Activated naive CD4-positive, alpha-beta T cell treated with anti-CD3 and anti-CD28 coated beads, Interleukin-2, amount 50 U/mL, for 72 hours (primary cell): ENCODE data around the gene CLK4. TPM values are rescaled to one million over a fixed set of nuclear protein-coding genes. Genes with fewer than 3 reads are reported as not detected.
"Not testable (repeated sequence)": the region's sequence is repeated elsewhere in the genome, so short reads cannot be mapped to it uniquely, and the experiment has no call there.

Experiments
- ATAC-seq, 2 donors: fragments of 150-1000 bp; cut with Tn5 transposase; 2 replicates each; pipeline ENCODE4 v1.10.0; 2021; ENCODE audit warnings: mild to moderate bottlenecking in 2 of 2, moderate library complexity in 2 of 2
- DNase-seq, 2 donors: peaks; one replicate each; pipeline ENCODE4 v3.0.0; 2021 to 2022; ENCODE audit warnings: low spot score in 2 of 2
- H3K27ac Mint-ChIP-seq, 2 donors: one replicate each; pipeline ENCODE4 v1.8.0; 2022; ENCODE audit warnings: mild to moderate bottlenecking in 2 of 2, mixed read lengths in 2 of 2
- H3K36me3 Mint-ChIP-seq, 2 donors: one replicate each; pipeline ENCODE4 v1.8.0; 2022; ENCODE audit warnings: mixed read lengths in 2 of 2
- H3K9me3 Mint-ChIP-seq, 2 donors: one replicate each; pipeline ENCODE4 v1.8.0; 2022; ENCODE audit warnings: mixed read lengths in 2 of 2
- total RNA-seq, 2 donors: library from RNA; stranded (reverse); gene quantifications; one replicate each; pipeline ENCODE4 v1.2.3, GENCODE V29; 2022

CLK4 gene
- total RNA-seq, 2 donors from 2014 or later = 24.4 to 37.8 TPM

DNA sequence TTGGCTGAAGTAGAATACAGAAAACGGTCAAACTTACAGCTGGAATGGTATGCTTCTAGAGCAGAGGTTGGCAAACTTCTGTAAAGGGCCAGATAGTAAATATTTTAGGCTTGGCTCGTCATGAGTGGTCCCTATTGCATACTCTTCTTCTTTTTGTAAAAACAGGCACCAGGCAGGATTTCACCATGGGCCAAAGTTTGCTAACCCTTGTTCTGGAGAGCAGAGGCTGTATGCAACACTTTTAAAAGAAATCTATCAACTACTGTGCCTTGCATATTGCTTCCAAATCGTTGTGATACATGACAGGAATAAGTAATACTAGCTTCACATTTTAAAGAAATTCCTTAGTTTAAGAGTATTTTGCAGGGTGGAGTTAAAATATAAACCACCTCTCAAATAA is 21.1 kb downstream of the CLK4 start:
- peaks cover 5 to 40% of the 10 kb centered on the region in 2 donors for H3K36me3 Mint-ChIP-seq

DNA sequence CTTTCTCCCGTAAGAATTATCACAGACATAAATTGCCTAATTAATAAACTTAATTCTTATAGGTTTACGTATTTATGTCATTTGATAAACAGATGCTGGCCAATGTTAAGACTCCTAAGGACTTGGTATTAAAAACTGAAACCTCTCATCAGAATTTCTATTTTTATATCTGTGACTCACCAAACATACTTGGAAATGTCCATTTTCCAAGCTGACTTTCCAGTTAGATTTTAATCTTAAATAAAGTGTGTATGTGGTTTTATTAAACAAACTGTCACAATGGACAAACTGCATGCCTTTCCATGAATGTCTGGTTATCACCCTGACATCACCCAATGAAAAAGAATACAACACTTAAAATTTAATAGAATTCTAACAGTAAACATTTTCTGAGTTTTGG is 24.1 kb downstream of the CLK4 start:
- ATAC-seq (no peak), DNase-seq (no peak)
- Mint-ChIP-seq H3K36me3 (peaks cover 2 to 47% of the 10 kb centered on the region in 2 donors), H3K27ac (no peak overlapping the region), H3K9me3 (peaks cover 0 to 6% of the 10 kb centered on the region in 2 donors)

More for the DNA sequence above, 21.1 kb downstream of the CLK4 start:
- ATAC-seq = no peak
- no peak overlapping the region for H3K27ac Mint-ChIP-seq
- no peak for DNase-seq
- no peaks in the 10 kb centered on the region for H3K9me3 Mint-ChIP-seq

DNA sequence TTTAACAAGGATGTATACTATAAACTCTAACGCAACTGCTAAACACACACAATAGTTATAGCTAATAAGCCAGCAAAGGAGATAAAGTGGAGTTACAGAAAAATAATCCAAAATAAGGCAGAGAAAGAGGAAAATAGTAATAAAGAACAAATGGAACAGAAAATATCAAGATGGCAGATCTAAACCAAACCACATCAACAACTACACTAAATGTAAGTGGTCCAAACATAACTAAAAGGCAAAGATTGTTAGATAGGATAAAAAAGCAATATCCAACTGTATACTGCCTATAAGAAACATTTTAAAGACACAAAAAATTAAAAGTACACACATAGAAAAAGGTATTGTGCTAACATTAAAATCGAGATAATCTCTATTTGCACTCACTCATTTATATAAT is 31.1 kb downstream of the CLK4 start:
- peaks cover 28 to 65% of the 10 kb centered on the region in 2 donors for H3K36me3 Mint-ChIP-seq
- peaks cover 17 to 25% of the 10 kb centered on the region in 2 donors for H3K9me3 Mint-ChIP-seq
- DNase-seq = no peak
- no peak overlapping the region for H3K27ac Mint-ChIP-seq
- ATAC-seq = no peak

DNA sequence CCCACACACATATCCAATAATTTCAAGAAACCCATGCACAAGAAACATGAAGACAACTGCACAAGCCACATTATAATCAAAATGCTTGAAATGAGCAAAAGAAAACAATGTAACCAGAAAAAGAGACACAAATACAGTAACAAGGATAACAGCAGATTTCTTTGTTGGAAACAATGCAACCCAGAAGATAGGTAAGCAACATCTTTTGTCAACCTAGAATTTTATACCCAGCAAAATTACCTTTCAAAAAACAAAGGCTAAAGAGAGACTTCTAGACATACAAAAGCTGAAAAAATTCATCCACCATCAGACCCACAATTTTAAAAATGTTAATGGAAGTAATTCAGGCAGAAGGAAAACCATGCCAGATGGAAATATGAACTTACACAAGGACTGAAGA is 31.7 kb downstream of the CLK4 start:
- no peak overlapping the region for H3K27ac Mint-ChIP-seq
- no peak for ATAC-seq
- H3K36me3 Mint-ChIP-seq = peaks cover 28 to 59% of the 10 kb centered on the region in 2 donors
- no peak for DNase-seq
- H3K9me3 Mint-ChIP-seq = peaks cover 17 to 25% of the 10 kb centered on the region in 2 donors

DNA sequence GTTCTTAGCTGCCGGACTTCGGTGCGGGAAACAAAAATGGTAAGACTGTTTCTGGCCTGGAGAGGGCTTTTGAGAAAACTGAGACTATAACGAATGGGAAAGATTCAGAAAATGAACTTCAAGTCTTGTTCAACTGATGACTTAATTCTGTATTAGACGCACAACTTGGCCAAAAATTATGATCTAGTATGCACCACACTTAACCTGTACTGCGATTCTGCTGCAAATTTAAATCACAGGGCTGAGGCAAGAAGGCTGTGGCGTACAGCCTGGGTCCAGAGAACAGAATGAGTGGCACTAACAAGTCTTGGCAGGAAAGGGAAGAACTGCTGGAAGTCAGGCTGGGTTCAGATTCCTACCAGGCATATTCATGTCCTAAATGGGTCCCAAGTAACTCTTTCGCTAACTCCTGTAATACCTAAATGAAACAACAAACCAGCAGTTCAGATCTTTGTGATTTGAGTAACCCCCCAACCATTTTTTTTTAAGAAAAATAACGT is 35.9 kb downstream of the CLK4 start:
- ATAC-seq = no peak
- H3K27ac Mint-ChIP-seq = no peak overlapping the region
- peaks cover 27 to 30% of the 10 kb centered on the region in 2 donors for H3K36me3 Mint-ChIP-seq
- DNase-seq = no peak
- peaks cover 17 to 19% of the 10 kb centered on the region in 2 donors for H3K9me3 Mint-ChIP-seq

DNA sequence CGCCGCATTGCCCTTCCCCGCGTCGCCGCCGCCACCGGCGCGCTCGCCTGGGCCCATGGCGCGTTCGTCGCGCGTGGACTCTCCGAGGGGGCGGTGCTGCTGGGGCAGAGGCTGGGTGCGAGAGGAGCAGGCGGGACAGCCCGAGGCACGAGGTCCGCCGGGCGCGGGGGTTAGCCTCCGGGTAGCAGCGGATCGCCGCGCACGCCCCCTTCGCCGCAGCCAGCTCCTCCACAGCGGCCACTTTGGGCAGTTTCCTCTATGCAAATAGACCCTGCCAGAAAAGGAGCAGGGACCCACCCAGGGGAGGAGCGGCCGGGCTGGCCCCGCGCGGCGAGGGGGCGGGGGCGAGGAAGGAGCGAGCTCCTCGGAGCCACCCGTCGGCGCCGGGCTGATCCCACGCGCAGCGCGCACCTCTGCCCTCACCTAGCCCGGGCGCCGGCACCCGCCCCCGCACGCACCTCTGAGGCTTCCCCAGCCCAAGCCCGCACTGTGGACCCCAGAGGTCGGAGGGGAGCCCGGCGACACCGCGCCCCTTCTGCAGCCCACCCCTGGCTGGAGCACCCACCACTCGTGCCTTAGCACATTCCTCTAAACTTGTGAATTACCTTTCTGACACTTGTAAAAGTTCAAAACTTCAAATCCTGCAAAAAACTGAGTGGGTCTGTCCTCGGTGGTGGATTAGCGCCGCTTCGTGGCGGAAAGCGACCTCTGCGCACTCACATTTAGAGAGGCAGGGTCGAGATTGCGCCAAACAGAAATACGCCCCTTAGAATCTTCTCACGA is 36.5 kb downstream of the CLK4 start, which contains the start of gene COL23A1:
COL23A1 (minus strand) TSS at position 253 of the 783 bp plus-strand sequence.
- peaks cover 23 to 26% of the 10 kb centered on the region in 2 donors for H3K36me3 Mint-ChIP-seq
- H3K27ac Mint-ChIP-seq = no peak within 1 kb of the TSS
- peak in 1 of 2 donors; percentile 40 for DNase-seq
- H3K9me3 Mint-ChIP-seq = peaks cover 12 to 18% of the 10 kb centered on the region in 2 donors
- ATAC-seq = peak; percentile 64 to 66

DNA sequence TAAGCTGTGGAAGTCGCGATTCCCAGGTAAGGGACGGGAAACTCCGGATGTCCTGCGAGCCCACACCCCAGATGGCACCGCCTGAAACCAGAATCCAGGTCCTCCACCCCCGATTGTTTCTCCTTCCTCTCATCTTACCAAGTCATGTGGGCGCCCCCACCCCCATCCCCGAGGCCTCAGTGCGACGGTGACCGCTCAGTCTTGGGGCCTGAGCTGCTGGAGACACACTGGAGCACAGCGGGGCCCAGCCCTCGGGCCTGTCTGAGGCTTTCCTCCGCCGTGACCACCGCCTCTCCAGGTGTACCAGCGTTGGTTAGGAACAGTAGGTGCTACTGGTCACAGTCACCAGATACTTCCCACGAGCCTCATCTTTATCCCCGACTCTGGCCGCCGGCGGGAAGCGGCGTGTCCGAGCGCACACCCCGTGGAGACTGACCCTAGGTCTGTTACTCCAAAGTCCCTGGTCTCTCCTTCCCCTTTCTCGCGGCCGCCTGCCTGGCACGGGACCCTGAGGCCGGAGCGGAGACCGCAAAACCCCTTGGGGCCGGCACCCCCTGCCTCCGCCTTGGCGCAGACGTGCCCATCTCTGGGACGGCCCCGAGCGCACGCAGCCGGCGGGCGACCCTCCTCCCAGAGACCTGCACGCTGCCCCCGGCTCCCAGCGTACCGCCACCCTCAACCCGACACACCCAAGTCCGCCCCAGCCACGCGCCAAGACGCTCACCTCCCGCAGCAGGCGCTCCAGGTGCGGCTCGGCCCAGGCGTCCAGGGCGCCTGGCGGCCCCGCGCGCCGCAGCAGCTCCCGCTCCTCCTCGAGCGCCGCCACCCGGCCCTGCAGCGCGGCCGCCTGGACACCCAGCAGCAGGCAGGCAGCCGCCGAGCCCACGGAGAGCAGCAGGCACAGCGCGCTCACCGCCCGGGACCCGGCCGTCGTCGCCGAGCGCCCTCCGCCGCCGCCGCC is 37.4 kb downstream of the CLK4 start:
- DNase-seq (peak in 1 of 2 donors; percentile 12), ATAC-seq (peak; percentile 10 to 53)
- H3K9me3 Mint-ChIP-seq = peaks cover 7 to 11% of the 10 kb centered on the region in 2 donors
- no peak overlapping the region for H3K27ac Mint-ChIP-seq
- peaks cover 14 to 19% of the 10 kb centered on the region in 2 donors for H3K36me3 Mint-ChIP-seq

DNA sequence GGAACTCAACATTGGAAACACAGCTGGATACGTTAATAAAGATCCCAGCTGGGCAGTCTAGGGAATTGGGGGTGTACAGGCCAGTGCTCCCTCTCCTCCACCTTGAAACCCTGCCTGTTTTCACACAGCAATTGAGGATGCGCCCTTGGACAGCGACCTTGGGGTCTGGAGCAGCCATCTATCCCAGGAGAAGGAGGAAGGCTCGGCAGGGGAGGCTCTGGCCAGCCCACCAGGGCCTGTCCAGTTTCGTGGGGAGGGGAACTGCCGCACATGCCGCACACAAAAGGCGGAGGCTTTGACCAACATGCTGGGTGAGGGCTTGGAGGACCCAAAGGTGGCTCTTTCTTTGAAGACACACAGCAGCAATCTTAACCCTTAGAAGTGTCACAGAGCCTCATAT is 38.1 kb downstream of the CLK4 start:
- Mint-ChIP-seq H3K36me3 (peaks cover 7 to 12% of the 10 kb centered on the region in 2 donors), H3K9me3 (peaks cover 0 to 5% of the 10 kb centered on the region in 2 donors), H3K27ac (no peak overlapping the region)
- ATAC-seq (no peak), DNase-seq (no peak)

DNA sequence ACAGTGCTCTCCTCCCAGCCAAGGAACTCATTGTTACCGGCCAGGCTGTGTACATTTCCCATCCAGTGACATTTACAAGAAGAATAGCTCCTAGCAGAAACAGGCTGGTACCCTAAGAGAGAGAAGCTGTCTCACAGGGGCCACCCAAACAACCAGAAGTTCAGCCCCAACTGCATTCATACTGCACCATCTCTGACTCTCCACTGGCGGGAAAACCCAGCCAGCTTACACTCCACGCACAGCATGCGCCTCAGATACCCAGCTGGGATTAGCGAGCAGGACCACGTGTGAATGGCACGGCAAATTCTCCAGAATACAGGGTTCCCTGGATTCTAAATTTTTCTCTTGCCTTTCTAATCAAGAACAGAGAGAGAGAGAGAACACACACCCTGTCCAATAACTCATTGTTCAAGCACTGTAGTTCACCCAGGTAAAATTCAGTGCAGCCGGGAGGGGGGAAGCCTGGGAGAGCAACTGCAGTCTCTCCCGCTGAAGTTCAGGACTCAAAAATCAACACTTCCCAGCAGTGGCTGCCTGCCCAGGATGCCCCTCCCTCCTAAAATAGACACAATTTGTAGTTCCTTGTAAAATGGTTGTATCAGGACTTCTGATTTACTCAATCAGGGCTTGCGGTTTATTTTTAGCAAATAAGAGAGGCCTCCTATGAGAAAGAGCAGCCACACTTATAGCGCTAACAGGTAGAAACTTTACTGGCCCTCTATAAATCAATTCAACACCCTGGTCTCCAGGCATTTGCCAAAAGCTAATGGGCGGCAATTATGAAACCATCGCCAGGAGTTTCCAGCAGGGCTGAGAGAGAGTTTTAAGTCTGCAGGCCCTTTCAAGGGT is 38.9 kb downstream of the CLK4 start:
- DNase-seq = no peak
- peaks cover 2 to 11% of the 10 kb centered on the region in 2 donors for H3K36me3 Mint-ChIP-seq
- H3K27ac Mint-ChIP-seq = no peak overlapping the region
- peaks cover 0 to 5% of the 10 kb centered on the region in 2 donors for H3K9me3 Mint-ChIP-seq
- no peak for ATAC-seq

DNA sequence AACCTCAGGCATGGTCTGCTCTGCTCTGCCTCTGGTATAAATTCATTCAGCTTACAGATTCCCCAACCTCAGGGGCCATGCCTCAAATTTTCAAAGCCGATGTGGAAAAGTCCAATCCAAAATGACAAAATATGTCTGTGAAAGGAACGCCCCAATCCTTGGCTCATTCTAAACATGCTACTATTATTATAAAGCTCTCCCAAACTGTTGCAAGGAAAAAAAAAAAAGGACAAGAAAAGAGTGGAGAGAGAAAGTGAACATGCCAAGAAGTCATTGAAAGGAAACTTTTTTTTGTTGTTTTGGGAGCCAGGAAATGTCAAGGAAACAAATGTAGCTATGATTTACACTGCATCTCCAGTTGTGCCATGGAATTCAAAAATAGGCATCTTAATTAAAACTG is 40.5 kb downstream of the CLK4 start:
- peaks cover 0 to 5% of the 10 kb centered on the region in 2 donors for H3K9me3 Mint-ChIP-seq
- peaks cover 0 to 9% of the 10 kb centered on the region in 2 donors for H3K36me3 Mint-ChIP-seq
- no peak overlapping the region for H3K27ac Mint-ChIP-seq
- DNase-seq = no peak
- ATAC-seq = no peak

DNA sequence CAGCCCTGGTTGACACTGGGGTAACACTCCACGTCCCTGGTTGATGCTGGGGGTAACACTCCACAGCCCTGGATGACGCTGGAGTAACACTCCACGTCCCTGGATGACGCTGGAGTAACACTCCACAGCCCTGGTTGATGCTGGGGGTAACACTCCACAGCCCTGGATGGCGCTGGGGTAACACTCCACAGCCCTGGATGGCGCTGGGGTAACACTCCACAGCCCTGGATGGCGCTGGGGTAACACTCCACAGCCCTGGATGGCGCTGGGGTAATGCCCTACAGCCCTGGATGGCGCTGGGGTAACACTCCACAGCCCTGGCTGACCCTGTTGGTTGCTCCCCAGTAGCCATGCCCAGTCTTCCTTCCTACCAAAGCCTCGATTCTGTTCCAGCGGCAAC is 41.4 kb downstream of the CLK4 start:
- not testable (repeated sequence) for H3K9me3 Mint-ChIP-seq
- peak; percentile 75 to 78 for DNase-seq
- peak; percentile 81 to 88 for ATAC-seq

DNA sequence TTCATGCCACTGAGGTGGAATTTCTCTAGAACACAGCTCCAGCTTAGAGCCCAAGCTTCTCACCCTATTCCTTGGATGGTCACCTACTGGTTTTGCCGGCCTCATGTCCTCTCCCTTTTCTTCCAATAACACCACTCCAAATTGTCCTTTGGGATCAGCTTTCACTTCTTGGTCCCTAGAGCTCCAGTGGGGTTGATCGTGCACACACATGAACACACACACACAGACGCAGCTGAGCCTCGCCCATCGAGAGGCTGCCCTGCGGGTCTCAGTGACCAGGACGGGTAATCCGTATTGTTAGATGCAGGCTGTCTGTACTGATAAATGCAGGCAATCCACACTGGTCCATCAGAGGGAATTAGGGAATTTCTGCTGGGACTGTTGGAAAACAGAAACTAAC is 43.6 kb downstream of the CLK4 start:
- Mint-ChIP-seq H3K9me3 (peaks cover 0 to 5% of the 10 kb centered on the region in 2 donors), H3K36me3 (peaks cover 0 to 7% of the 10 kb centered on the region in 2 donors), H3K27ac (no peak overlapping the region)
- no peak for ATAC-seq
- DNase-seq = no peak

More for the DNA sequence above, 41.4 kb downstream of the CLK4 start:
- H3K27ac Mint-ChIP-seq = peak overlapping the region in 1 of 2 donors; percentile 55
- H3K36me3 Mint-ChIP-seq = not testable (repeated sequence)

DNA sequence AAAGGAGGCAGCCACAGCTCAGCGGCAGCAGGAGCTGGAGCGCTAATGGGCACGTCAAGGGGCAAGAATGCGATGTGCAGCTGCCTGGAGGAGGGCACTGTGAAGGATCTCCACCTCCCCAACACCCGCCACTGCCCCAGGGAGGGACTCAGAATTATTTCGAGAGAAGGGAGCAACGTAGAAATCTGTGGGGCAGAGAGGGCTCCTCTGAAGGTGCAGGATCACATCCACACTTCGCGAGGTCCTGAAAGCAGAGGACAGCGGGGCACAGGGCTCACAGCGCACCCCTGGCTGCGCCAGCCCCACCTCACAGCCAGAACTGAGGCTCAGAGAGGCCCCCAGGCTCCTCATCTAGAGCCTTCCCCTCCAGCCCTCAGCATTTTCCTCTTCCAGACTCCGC is 44.6 kb downstream of the CLK4 start:
- no peak for ATAC-seq
- peaks cover 0 to 7% of the 10 kb centered on the region in 2 donors for H3K36me3 Mint-ChIP-seq
- H3K9me3 Mint-ChIP-seq = peaks cover 0 to 5% of the 10 kb centered on the region in 2 donors

DNA sequence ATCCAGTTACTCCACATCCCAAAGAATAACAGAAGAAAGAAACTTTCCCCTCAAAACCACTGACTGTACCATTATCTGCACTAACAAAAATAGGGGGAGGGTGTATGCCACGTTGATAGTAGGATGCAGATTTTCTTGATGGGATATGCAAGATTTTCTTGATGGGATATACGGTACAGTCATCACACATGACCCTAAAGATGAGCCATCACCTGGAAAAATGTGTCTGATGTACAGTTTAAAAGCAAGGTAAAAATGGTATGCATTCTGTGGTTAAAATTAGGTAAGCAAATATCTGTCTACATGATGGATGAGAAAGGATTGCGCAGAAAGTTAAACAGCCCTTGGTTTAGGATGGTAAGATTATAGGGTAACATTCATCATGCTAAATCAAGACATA is 45.2 kb downstream of the CLK4 start:
- Mint-ChIP-seq H3K36me3 (peaks cover 0 to 7% of the 10 kb centered on the region in 2 donors), H3K9me3 (peaks cover 0 to 5% of the 10 kb centered on the region in 2 donors), H3K27ac (no peak overlapping the region)
- no peak for ATAC-seq
- no peak for DNase-seq

More for the DNA sequence above, 44.6 kb downstream of the CLK4 start:
- DNase-seq = no peak
- no peak overlapping the region for H3K27ac Mint-ChIP-seq

DNA sequence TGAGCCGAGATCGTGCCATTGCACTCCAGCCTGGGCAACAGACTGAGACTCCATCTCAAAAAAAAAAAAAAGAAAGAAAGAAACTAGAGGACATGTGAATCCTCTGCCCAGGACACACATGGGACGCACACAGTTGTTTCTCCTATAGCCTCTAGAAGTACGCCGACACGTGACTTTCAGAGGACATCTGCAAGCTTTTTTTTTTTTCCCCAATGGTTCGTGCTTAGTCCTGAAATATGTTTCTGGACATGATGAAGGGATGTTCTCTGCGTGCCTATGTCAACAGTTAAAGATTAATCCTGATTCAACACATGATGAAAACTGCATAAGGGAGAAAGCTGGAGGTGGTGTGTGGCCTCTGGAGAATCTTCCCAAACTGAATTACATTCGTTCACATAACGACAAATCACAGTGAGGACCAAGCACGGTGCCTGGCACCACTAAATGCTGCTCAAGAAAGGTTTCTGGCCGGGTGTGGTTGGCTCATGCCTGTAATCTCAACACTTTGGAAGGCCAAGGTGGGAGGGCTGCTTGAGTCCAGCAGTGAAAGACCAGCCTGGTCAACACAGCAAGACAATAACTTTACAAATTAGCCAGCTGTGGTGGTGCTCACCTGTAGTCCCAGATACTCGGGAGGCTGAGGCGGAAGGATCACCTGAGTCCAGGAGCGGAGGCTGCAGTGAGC is 46.4 kb downstream of the CLK4 start:
- peaks cover 0 to 3% of the 10 kb centered on the region in 2 donors for H3K36me3 Mint-ChIP-seq
- ATAC-seq (no peak), DNase-seq (no peak)
- H3K9me3 Mint-ChIP-seq = peaks cover 0 to 2% of the 10 kb centered on the region in 2 donors
- no peak overlapping the region for H3K27ac Mint-ChIP-seq
